Subcutaneous abdominal adipose tissue (tissue), 5 donors: ENCODE measurements around the gene ARL5B.

Source experiments
- H3K27ac ChIP-seq: one replicate; pipeline ENCODE4 v1.7.0; 2013; ENCODE audit warnings: low read depth, mild to moderate bottlenecking, inconsistent platforms, low read length, moderate library complexity
- H3K27me3 ChIP-seq, 5 donors: one replicate each; pipeline ENCODE4 v1.7.0; 2013; ENCODE audit warnings: low read length in 5 of 5, inconsistent platforms in 1 of 5; ENCODE audit not compliant: control insufficient read depth in 5 of 5, insufficient read depth in 4 of 5
- H3K36me3 ChIP-seq, 5 donors: one replicate each; pipeline ENCODE4 v1.7.0; 2013; ENCODE audit warnings: low read length in 5 of 5; ENCODE audit not compliant: control insufficient read depth in 5 of 5, insufficient read depth in 5 of 5
- H3K4me1 ChIP-seq, 5 donors: one replicate each; pipeline ENCODE4 v1.7.0; 2013; ENCODE audit warnings: low read length in 5 of 5, mild to moderate bottlenecking in 3 of 5, moderate library complexity in 1 of 5; ENCODE audit not compliant: control insufficient read depth in 5 of 5, insufficient read depth in 5 of 5
- H3K4me3 ChIP-seq, 5 donors: one replicate each; pipeline ENCODE4 v1.7.0; 2013; ENCODE audit warnings: low read length in 5 of 5, low read depth in 1 of 5
- H3K9ac ChIP-seq, 5 donors: one replicate each; pipeline ENCODE4 v1.7.0; 2013; ENCODE audit warnings: low read length in 5 of 5, mild to moderate bottlenecking in 4 of 5, moderate library complexity in 3 of 5
- H3K9me3 ChIP-seq, 5 donors: one replicate each; pipeline ENCODE4 v1.7.0; 2013; ENCODE audit warnings: low read length in 5 of 5; ENCODE audit not compliant: control insufficient read depth in 5 of 5
- donor health status: healthy.
- donor health status: healthy.
- donor health status: healthy.
- donor health status: healthy.
- donor health status: healthy.

ARL5B gene

GRCh38 chr10:18656724-18657123 is 2.5 kb upstream of the ARL5B start:
- Histone ChIP-seq H3K27ac (no peak overlapping the region), H3K9me3 (no peaks in the 10 kb centered on the region), H3K27me3 (peaks cover 0 to 3% (median 0%) of the 10 kb centered on the region in 5 donors), H3K36me3 (no peaks in the 10 kb centered on the region), H3K9ac (no peak overlapping the region), H3K4me1 (peaks cover 4 to 30% (median 28%) of the 10 kb centered on the region in 5 donors), H3K4me3 (no peak overlapping the region)

- Histone ChIP-seq H3K27ac (peak overlapping the region; percentile 97), H3K4me3 (peak overlapping the region; percentile 85 to 98 (median 96)), H3K9ac (peak overlapping the region; percentile 69 to 99 (median 93)), H3K27me3 (peaks cover 0 to 3% (median 0%) of the 10 kb centered on the region in 5 donors), H3K9me3 (no peaks in the 10 kb centered on the region), H3K36me3 (no peaks in the 10 kb centered on the region), H3K4me1 (peaks cover 4 to 29% (median 28%) of the 10 kb centered on the region in 5 donors)
Measured at GRCh38 chr10:18658271-18659124, 733 bp upstream of the ARL5B start.

- Histone ChIP-seq H3K36me3 (peaks cover 0 to 5% (median 0%) of the 10 kb centered on the region in 5 donors), H3K9me3 (no peaks in the 10 kb centered on the region), H3K27ac (peak overlapping the region; percentile 97), H3K27me3 (peaks cover 0 to 3% (median 0%) of the 10 kb centered on the region in 5 donors), H3K4me3 (peak overlapping the region; percentile 85 to 99 (median 96)), H3K9ac (peak overlapping the region; percentile 93 to 99 (median 95)), H3K4me1 (peaks cover 4 to 29% (median 28%) of the 10 kb centered on the region in 5 donors)
Measured at GRCh38 chr10:18659819-18660535, 746 bp downstream of the ARL5B start.

GRCh38 chr10:18660816-18661431 is 1.7 kb downstream of the ARL5B start:
- peak overlapping the region in 3 of 5 donors; percentile 85 to 98 (median 93) for H3K4me3 ChIP-seq
- peaks cover 0 to 5% (median 0%) of the 10 kb centered on the region in 5 donors for H3K36me3 ChIP-seq
- peaks cover 4 to 33% (median 28%) of the 10 kb centered on the region in 5 donors for H3K4me1 ChIP-seq
- H3K9me3 ChIP-seq = no peaks in the 10 kb centered on the region
- H3K27ac ChIP-seq = no peak overlapping the region
- H3K9ac ChIP-seq = peak overlapping the region in 1 of 5 donors; percentile 95
- H3K27me3 ChIP-seq = peaks cover 0 to 3% (median 0%) of the 10 kb centered on the region in 5 donors

- Histone ChIP-seq H3K27ac (no peak overlapping the region), H3K36me3 (peaks cover 4 to 12% (median 7%) of the 10 kb centered on the region in 5 donors), H3K9me3 (no peaks in the 10 kb centered on the region), H3K4me1 (peaks cover 0 to 25% (median 18%) of the 10 kb centered on the region in 5 donors), H3K4me3 (no peak overlapping the region), H3K27me3 (no peaks in the 10 kb centered on the region), H3K9ac (no peak overlapping the region)
Measured at GRCh38 chr10:18664841-18665478, 5.7 kb downstream of the ARL5B start.

GRCh38 chr10:18665815-18666558 is 6.8 kb downstream of the ARL5B start:
- H3K4me3 ChIP-seq = no peak overlapping the region
- H3K27ac ChIP-seq = no peak overlapping the region
- peaks cover 4 to 17% (median 14%) of the 10 kb centered on the region in 5 donors for H3K36me3 ChIP-seq
- H3K9me3 ChIP-seq = no peaks in the 10 kb centered on the region
- H3K4me1 ChIP-seq = peaks cover 0 to 16% (median 9%) of the 10 kb centered on the region in 5 donors
- no peaks in the 10 kb centered on the region for H3K27me3 ChIP-seq
- no peak overlapping the region for H3K9ac ChIP-seq

GRCh38 chr10:18666810-18667209 is 7.6 kb downstream of the ARL5B start:
- Histone ChIP-seq H3K36me3 (peaks cover 6 to 25% (median 21%) of the 10 kb centered on the region in 5 donors), H3K27me3 (no peaks in the 10 kb centered on the region), H3K9me3 (no peaks in the 10 kb centered on the region), H3K4me3 (no peak overlapping the region), H3K27ac (no peak overlapping the region), H3K4me1 (peaks cover 0 to 9% (median 3%) of the 10 kb centered on the region in 5 donors), H3K9ac (no peak overlapping the region)

GRCh38 chr10:18668026-18668425 is 8.8 kb downstream of the ARL5B start:
- Histone ChIP-seq H3K36me3 (peaks cover 10 to 28% (median 21%) of the 10 kb centered on the region in 5 donors), H3K4me3 (no peak overlapping the region), H3K27ac (no peak overlapping the region), H3K27me3 (no peaks in the 10 kb centered on the region), H3K4me1 (peaks cover 0 to 4% (median 0%) of the 10 kb centered on the region in 5 donors), H3K9me3 (no peaks in the 10 kb centered on the region), H3K9ac (no peak overlapping the region)
